ENCODE results near the gene SNX6.

Gene SNX6

DNA sequence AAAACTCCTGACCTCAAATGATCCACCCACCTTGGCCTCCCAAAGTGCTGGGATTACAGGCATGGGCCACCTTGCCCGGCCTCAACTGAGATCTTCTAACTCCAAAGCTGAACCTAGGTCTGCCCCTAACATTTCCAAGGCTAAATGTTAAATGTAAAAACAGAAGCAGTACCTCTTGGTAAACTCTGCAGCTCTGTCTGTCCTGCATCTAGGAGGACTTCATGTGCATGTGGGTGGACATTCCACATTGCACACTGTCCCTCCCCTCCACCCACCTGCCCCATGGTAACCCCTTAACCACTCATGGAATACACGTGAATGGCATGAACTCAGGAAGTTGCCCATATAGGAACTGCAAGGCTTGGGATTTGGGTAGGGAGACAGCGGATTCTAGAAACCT lies 33.1 kb downstream of the SNX6 start:
- Histone ChIP-seq H3K27ac (ENCODE audit: low read depth, low read length) (no peak overlapping the region), H3F3A (ENCODE audit: control insufficient read depth, insufficient read depth) (0 out of 2 replicates have a peak, but pooled peaks cover 3% of the 10 kb centered on the region), H3K4me3 (ENCODE audit: low read length) (no peak overlapping the region), H3K36me3 (ENCODE audit: control insufficient read depth, low read length) (peaks cover 65% of the 10 kb centered on the region), H4K20me1 (ENCODE audit: control insufficient read depth, insufficient read depth, low read depth, low read length) (no peaks in the 10 kb centered on the region), H3K9me2 (replicated peaks; ENCODE audit: control insufficient read depth, low read length) (no peaks in the 10 kb centered on the region), H3K4me1 (ENCODE audit: control insufficient read depth, low read length) (no peaks in the 10 kb centered on the region), H3K27me3 (ENCODE audit: control insufficient read depth, low read length) (no peaks in the 10 kb centered on the region), H3K4me2 (ENCODE audit: low read length) (no peak overlapping the region), H3K79me2 (ENCODE audit: control insufficient read depth, low read length) (no peaks in the 10 kb centered on the region), H3K9me3 (ENCODE audit: control insufficient read depth, insufficient read depth, low read length) (no peaks in the 10 kb centered on the region)
- TF ChIP-seq, protein P1, sequence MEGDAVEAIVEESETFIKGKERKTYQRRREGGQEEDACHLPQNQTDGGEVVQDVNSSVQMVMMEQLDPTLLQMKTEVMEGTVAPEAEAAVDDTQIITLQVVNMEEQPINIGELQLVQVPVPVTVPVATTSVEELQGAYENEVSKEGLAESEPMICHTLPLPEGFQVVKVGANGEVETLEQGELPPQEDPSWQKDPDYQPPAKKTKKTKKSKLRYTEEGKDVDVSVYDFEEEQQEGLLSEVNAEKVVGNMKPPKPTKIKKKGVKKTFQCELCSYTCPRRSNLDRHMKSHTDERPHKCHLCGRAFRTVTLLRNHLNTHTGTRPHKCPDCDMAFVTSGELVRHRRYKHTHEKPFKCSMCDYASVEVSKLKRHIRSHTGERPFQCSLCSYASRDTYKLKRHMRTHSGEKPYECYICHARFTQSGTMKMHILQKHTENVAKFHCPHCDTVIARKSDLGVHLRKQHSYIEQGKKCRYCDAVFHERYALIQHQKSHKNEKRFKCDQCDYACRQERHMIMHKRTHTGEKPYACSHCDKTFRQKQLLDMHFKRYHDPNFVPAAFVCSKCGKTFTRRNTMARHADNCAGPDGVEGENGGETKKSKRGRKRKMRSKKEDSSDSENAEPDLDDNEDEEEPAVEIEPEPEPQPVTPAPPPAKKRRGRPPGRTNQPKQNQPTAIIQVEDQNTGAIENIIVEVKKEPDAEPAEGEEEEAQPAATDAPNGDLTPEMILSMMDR (IDR thresholded peaks at IDR 0.05; ENCODE audit: low read depth, low read length, poor library complexity, severe bottlenecking) = no peak

DNA sequence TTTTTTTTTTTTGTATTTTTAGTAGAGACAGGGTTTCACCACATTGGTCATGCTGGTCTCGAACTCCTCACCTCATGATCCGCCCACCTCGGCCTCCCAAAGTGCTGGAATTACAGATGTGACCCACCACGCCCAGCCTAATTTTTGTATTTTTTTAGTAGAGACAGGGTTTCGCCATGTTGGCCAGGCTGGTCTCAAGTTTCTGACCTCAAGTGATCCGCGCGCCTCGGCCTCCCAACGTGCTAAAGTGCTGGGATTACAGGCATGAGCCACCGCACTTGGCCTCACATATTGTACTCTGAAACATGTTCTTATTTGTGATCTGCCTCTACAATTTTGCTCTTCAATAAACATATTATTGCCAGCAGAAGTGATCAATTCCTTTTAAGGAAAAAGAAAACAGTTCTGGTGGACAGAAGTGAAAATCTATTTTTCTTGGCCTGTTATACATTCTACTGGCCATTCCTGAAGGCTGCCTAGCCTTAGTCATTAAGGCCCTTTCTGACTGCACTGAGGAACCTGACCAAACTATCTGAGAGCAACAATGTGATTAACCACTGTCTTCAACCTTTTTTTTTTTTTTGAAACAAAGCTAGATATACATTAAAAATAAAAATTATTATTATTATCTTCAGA lies 36.1 kb downstream of the SNX6 start:
- no peaks in the 10 kb centered on the region for H4K20me1 ChIP-seq (ENCODE audit: control insufficient read depth, insufficient read depth, low read depth, low read length)
- no peak overlapping the region for H3K27ac ChIP-seq (ENCODE audit: low read depth, low read length)
- H3K36me3 ChIP-seq (ENCODE audit: control insufficient read depth, low read length) = peaks cover 62% of the 10 kb centered on the region

DNA sequence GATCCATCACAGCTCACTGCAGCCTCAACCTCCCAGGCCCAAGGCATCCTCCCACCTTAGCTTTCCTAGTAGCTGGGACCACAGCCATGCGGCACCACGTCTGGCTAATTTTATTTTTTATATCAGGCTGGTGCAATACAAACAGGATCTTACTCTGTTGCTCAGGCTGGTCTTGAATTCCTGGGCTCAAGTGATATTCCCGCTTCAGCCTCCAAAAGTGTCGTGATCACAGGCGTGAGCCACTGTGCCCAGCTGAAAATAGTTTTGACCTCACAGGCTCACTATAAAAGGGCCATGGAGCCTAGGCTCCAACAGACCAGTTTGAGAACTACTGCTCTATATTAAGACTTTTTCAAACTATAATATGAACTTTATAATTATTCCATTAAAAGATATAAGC lies 37.3 kb downstream of the SNX6 start:
- H3K9me2 ChIP-seq (replicated peaks; ENCODE audit: control insufficient read depth, low read length) = no peaks in the 10 kb centered on the region
- no peaks in the 10 kb centered on the region for H4K20me1 ChIP-seq (ENCODE audit: control insufficient read depth, insufficient read depth, low read depth, low read length)
- TF ChIP-seq, protein P1 (IDR thresholded peaks at IDR 0.05; ENCODE audit: low read depth, low read length, poor library complexity, severe bottlenecking) = no peak
- no peak for TF ChIP-seq EZH2phosphoT487 (IDR thresholded peaks at IDR 0.05; ENCODE audit: borderline replicate concordance, low read length)
- no peaks in the 10 kb centered on the region for H3K79me2 ChIP-seq (ENCODE audit: control insufficient read depth, low read length)
- H3F3A ChIP-seq (ENCODE audit: control insufficient read depth, insufficient read depth) = no peaks in the 10 kb centered on the region
- no peak overlapping the region for H3K4me2 ChIP-seq (ENCODE audit: low read length)
- no peak overlapping the region for H3K27ac ChIP-seq (ENCODE audit: low read depth, low read length)
- H3K4me1 ChIP-seq (ENCODE audit: control insufficient read depth, low read length) = no peaks in the 10 kb centered on the region
- H3K9me3 ChIP-seq (ENCODE audit: control insufficient read depth, insufficient read depth, low read length) = no peaks in the 10 kb centered on the region
- no peaks in the 10 kb centered on the region for H3K27me3 ChIP-seq (ENCODE audit: control insufficient read depth, low read length)
- no peak overlapping the region for H3K4me3 ChIP-seq (ENCODE audit: low read length)
- peaks cover 49% of the 10 kb centered on the region for H3K36me3 ChIP-seq (ENCODE audit: control insufficient read depth, low read length)

More for the DNA sequence above, 36.1 kb downstream of the SNX6 start:
- H3K4me1 ChIP-seq (ENCODE audit: control insufficient read depth, low read length) = no peaks in the 10 kb centered on the region
- no peaks in the 10 kb centered on the region for H3K79me2 ChIP-seq (ENCODE audit: control insufficient read depth, low read length)
- no peaks in the 10 kb centered on the region for H3K9me3 ChIP-seq (ENCODE audit: control insufficient read depth, insufficient read depth, low read length)
- H3K4me3 ChIP-seq (ENCODE audit: low read length) = no peak overlapping the region
- 0 out of 2 replicates have a peak, but pooled peaks cover 3% of the 10 kb centered on the region for H3F3A ChIP-seq (ENCODE audit: control insufficient read depth, insufficient read depth)
- H3K9me2 ChIP-seq (replicated peaks; ENCODE audit: control insufficient read depth, low read length) = no peaks in the 10 kb centered on the region
- H3K4me2 ChIP-seq (ENCODE audit: low read length) = no peak overlapping the region
- TF ChIP-seq, protein P1 (IDR thresholded peaks at IDR 0.05; ENCODE audit: low read depth, low read length, poor library complexity, severe bottlenecking) = no peak
- no peak for TF ChIP-seq EZH2phosphoT487 (IDR thresholded peaks at IDR 0.05; ENCODE audit: borderline replicate concordance, low read length)
- H3K27me3 ChIP-seq (ENCODE audit: control insufficient read depth, low read length) = no peaks in the 10 kb centered on the region

All from DOHH2 (cell line).